Astrocyte (in vitro differentiated cells and primary cell): ENCODE results near the gene FIGN.

ENCODE experiments used
- CTCF ChIP-seq: IDR thresholded peaks from 2 replicates; pipeline ENCODE4 v1.5.1; 2011; ENCODE audit warnings: low read depth, mild to moderate bottlenecking, inconsistent platforms, low read length, moderate library complexity; ENCODE audit not compliant: insufficient read depth
- EZH2 ChIP-seq: IDR thresholded peaks from 2 replicates; pipeline ENCODE4 v1.6.1; 2012; ENCODE audit warnings: mild to moderate bottlenecking, low read length, inconsistent platforms; ENCODE audit not compliant: insufficient read depth

- TF ChIP-seq CTCF (no peak), EZH2 (no peak)
Observed at GRCh38 chr2:163735685-163736432, at the start of gene FIGN.
